AG04449 (cell line): Measurements from ENCODE around the gene SLC47A1.
"Not testable (repeated sequence)": the region's sequence is repeated elsewhere in the genome, so short reads cannot be mapped to it uniquely, and the experiment has no call there.

Source experiments
- CTCF ChIA-PET: fragments of 350-600 bp; formaldehyde crosslinking; extraction: SDS; loops from one replicate; lab custom pipeline; 2021; ENCODE audit warnings: antibody characterized with exemption; lab: Yijun Ruan, JAX
- POLR2A ChIA-PET: fragments of 400-600, 350-600 bp; formaldehyde crosslinking; extraction: SDS; loops from one replicate; lab custom pipeline; 2020; ENCODE audit warnings: antibody characterized with exemption, inconsistent platforms; lab: Yijun Ruan, JAX
- DNase-seq: peaks from one replicate; pipeline ENCODE4 v3.0.0-alpha.2; 2010; ENCODE audit warnings: low read depth, low spot score
- H3K4me3 ChIP-seq: 2 replicates; pipeline ENCODE4 v1.5.1; 2011; ENCODE audit warnings: low read depth, mild to moderate bottlenecking, control low read depth, low read length
- TF ChIP-seq, protein P1 (sequence below): IDR thresholded peaks from one replicate; pipeline ENCODE4 v1.5.1; 2011; ENCODE audit warnings: mild to moderate bottlenecking, moderate library complexity, low read length, control low read depth, inconsistent platforms; ENCODE audit not compliant: insufficient read depth; ENCODE audit errors: missing control alignments

The SLC47A1 gene

DNA sequence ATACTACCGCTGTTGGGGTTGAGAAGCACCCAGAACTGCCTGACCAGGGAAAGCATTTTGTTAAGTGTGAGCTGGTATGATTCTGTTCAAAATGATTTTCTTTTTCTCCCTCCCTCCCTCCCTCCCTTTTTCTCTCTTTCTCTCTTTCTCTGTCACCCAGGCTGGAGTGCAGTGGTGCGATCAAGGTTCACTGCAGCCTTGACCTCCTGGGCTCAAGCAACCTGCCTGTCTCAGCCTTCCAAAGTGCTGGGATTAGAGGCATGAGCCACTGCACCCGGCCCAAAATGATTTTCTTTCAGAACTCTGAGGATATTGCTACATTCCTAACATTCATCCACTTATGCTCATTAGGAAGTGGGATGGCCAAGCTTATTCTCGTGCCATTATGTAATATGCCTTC lies 41.3 kb downstream of the SLC47A1 start:
- CTCF ChIA-PET: no interaction called here
- DNase-seq: no peak
- H3K4me3 ChIP-seq: no peak overlapping the region
- TF ChIP-seq, protein P1, sequence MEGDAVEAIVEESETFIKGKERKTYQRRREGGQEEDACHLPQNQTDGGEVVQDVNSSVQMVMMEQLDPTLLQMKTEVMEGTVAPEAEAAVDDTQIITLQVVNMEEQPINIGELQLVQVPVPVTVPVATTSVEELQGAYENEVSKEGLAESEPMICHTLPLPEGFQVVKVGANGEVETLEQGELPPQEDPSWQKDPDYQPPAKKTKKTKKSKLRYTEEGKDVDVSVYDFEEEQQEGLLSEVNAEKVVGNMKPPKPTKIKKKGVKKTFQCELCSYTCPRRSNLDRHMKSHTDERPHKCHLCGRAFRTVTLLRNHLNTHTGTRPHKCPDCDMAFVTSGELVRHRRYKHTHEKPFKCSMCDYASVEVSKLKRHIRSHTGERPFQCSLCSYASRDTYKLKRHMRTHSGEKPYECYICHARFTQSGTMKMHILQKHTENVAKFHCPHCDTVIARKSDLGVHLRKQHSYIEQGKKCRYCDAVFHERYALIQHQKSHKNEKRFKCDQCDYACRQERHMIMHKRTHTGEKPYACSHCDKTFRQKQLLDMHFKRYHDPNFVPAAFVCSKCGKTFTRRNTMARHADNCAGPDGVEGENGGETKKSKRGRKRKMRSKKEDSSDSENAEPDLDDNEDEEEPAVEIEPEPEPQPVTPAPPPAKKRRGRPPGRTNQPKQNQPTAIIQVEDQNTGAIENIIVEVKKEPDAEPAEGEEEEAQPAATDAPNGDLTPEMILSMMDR: no peak
- POLR2A ChIA-PET: no interaction called here

DNA sequence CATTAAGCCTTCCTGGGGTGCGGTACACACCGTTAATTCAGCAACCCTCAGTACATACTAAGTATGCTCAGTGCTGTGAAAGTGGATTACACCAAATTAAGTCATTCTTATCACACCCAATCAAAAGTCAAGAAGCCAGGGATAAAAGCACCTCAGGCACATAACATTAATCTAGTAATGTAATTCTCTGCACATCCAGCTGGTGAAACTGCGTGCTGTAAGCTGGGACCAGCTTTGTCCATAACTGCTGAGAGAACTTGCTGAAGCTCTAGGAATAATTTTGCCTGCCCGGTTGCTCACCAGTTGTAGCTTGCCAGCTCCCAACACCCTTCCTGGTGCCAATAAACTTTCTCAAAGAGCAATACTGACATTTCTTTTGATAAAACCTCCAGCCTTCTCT lies 44.9 kb downstream of the SLC47A1 start:
- ChIA-PET CTCF (no interaction called here), POLR2A (no interaction called here)
- H3K4me3 ChIP-seq: no peak overlapping the region
- no peak for DNase-seq
- TF ChIP-seq, protein P1: no peak

DNA sequence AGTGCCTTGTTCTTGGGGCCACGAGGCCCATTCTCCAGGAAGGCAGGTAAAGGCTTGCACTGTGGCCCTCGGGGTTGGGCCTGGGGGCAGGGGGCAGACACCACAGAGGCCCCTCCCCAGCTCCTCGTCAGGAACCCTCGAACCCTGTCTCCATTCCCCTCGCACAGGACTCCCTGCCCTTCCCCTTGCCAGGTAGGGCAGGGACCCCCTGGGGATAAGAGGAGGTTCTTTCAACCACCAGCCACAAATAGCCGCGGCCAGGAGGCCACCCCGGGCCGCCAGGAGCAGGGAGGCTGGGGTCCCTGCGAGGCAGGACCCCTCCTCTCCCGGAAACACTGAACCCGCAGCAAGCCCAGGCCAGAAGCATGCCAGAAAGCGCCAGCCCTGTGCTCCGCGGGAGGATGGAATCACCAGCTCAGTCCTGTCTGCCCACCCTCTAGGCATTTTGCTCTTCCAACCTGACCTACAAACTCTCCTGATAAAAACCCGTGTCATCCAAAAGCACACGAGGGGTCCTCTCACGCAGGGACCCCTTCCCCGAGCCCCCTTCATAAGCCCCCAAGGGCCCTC lies 45.6 kb downstream of the SLC47A1 start:
- no peak for DNase-seq
- TF ChIP-seq, protein P1: no peak
- ChIA-PET CTCF (no interaction called here), POLR2A (no interaction called here)
- H3K4me3 ChIP-seq: no peak overlapping the region

DNA sequence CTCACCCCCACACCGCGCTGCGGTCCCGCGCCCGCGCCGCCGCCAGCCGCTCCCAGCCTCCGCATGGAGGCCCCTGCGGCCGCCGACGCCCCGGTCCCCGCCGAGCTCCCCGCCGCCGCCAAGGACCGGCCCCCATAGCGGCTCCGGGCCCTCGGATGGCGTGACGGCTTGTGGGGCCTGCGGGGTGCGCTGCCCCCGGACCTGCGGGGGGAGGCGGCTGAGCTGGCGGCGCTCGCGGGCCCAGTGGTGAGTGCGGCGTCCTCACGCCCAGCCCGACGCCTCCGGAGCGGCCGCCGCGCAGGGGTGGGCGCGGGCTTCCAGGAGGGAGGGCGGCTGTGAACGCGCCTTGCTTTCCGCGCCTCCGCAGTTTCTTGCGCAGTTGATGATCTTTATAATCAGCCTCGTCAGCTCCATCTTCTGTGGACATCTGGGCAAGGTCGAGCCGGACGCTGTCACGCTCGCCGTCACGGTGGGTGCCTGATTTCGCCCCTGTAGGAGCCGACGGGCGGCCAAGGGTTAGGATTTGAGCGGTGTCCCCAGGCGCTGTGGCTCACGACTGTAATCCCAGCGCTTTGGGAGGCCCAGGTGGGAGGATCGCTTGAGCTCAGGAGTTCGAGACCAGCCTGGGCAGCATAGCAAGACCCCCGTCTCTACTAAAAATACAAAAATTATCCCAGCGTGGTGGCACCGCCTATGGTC lies 46.4 kb downstream of the SLC47A1 start:
- CTCF ChIA-PET: no interaction called here

DNA sequence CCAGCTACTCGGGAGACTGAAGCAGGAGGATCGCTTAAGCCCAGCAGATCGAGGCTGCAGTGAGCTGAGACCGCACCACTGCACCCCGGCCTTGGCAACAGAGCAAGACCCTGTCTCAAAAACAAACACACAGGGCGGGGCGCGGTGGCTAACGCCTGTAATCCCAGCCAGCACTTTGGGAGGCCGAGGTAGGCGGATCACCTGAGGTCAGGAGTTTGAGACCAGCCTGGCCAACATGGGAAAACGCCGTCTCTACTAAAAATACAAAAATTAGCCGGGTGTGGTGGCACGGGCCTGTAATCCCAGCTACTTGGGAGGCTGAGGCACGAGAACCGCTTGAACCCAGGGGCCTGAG lies 46.9 kb downstream of the SLC47A1 start:
- DNase-seq, POLR2A ChIA-PET, H3K4me3 ChIP-seq, CTCF ChIA-PET: not testable (repeated sequence)

More for the DNA sequence above, 46.4 kb downstream of the SLC47A1 start:
- POLR2A ChIA-PET: no interaction called here
- peak overlapping the region; percentile 12; the same call in 1 of the 2 replicates for H3K4me3 ChIP-seq
- no peak for DNase-seq
- TF ChIP-seq, protein P1: no peak

DNA sequence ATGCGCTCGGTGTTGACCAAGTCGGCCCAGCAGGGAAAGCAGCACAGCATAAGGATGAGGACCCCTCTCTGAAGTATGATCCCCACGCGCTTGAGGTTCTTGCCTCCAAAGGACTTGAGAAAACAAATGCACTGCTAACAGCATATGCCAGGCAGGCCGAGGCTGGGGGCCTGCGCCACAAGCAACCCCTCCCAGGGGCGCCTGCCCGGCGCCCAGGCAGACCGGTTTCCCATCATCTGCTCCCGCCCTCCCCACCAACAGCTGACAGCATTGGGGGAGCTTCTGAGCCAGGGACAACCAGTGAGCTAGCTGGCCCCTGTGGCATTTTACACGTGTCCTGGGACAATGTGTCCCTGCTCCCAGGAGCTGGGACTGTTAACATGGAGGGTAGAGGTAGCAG lies 48.5 kb downstream of the SLC47A1 start:
- CTCF ChIA-PET, H3K4me3 ChIP-seq, POLR2A ChIA-PET, DNase-seq: not testable (repeated sequence)

DNA sequence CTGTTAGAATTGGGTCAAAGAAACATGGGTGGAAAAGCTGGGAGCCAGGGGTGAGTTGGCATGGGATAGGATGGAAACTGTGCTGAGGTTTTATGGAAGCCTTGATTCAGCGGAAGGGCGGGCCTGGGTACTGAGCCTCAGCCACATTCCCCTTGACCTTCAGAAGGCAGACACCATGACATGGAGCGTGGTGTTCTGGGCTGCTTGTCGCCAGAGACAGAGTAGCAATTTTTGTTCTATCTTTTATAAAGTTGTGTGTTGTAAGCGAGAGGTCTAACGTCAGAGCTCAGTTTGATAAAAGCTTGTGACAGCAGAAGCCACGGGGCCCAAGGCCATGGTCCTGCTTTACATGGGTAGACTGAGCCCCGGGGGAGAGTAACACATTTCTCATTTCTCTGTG lies 50.2 kb downstream of the SLC47A1 start:
- H3K4me3 ChIP-seq: no peak overlapping the region
- POLR2A ChIA-PET: no interaction called here
- TF ChIP-seq, protein P1: no peak
- DNase-seq: no peak
- CTCF ChIA-PET: no interaction called here
